GM12872 (cell line): ENCODE results near the gene FERD3L.

Source experiments
- TF ChIP-seq, protein P1 (sequence below): IDR thresholded peaks from 3 replicates; pipeline ENCODE4 v1.5.1; 2011; ENCODE audit warnings: low read depth, mild to moderate bottlenecking, low read length, moderate library complexity; ENCODE audit not compliant: insufficient read depth

Gene FERD3L

DNA sequence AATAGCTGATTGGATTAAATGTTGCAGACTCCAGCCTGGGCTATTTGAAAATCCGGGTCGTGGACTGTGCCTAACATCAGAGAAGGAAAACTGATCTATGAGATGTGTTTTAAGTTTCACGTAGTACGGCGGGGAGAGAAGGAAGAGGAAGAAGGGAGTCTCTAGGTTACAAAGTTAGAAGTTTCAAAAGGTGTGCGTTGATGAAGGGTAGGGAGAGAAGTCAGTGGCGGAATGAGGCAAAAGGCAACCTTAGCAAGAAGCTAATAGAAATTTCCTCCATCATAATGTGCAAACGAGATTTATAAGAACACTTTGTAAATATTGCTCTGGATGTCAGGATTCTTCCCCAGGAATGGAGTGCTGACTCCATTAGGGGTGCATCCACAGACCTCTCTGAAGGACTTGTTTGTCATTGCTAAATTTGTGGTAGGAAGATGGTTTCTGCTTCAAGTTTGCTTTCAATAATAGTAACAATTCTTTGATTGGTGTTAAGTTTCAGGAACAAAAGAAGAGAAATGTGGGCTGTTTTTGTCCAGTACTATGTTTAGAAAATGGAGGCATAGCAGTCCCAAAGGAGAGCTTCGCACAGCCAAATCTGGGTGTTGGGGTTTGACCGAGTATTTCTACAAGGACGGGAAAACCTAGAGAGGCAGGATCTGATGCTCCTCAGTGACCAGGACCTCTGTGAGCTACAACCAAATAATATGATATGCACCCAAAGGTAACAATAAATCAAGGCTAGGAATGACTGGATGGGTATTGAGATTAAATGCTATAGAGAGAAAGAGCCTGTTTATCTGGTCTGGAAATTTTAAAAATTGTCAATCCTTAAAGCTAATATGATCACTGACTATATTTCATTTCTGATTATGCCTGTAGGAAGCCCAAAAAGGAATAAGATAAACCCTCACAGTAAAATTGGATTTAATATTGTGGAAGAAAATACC is 35.9 kb downstream of the FERD3L start:
- TF ChIP-seq, protein P1, sequence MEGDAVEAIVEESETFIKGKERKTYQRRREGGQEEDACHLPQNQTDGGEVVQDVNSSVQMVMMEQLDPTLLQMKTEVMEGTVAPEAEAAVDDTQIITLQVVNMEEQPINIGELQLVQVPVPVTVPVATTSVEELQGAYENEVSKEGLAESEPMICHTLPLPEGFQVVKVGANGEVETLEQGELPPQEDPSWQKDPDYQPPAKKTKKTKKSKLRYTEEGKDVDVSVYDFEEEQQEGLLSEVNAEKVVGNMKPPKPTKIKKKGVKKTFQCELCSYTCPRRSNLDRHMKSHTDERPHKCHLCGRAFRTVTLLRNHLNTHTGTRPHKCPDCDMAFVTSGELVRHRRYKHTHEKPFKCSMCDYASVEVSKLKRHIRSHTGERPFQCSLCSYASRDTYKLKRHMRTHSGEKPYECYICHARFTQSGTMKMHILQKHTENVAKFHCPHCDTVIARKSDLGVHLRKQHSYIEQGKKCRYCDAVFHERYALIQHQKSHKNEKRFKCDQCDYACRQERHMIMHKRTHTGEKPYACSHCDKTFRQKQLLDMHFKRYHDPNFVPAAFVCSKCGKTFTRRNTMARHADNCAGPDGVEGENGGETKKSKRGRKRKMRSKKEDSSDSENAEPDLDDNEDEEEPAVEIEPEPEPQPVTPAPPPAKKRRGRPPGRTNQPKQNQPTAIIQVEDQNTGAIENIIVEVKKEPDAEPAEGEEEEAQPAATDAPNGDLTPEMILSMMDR, result no peak

DNA sequence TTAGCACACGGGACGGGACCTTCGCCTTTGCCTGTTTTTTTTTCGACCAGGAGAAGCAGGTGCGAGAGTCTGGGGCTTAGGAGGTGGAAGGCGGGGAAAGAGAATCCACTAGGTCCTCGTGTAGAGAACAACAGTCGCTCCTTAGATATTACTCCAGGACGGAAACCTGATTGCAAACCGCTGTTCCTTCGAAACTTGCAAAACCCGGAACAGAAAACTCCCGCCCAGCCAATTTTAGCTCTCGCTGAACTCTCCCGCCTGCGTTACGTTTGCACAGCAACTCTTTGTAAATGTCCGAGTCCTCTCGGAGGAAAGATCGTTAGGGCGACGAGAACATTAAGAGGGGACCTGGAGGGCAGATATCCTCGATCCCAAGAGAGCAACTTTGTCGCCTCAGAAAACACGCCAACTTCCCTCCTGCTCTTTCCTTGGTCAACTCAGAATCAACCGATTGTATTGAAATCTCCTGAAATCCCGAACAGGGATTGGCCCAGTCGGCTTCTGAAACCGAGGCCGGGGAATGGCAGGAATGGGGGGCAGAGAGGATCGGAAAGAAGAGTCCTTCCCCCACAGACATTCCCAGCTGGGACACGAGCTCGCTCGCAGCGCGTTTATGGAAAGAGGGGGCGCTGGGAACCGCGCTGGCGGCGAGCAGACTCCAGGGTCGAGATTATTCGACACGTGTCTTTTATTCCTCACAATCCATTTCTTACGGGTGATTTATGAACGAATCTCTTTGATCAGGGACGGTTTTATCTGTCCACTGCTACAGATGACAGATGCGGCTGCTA is 37.7 kb downstream of the FERD3L start:
- TF ChIP-seq, protein P1, result no peak

DNA sequence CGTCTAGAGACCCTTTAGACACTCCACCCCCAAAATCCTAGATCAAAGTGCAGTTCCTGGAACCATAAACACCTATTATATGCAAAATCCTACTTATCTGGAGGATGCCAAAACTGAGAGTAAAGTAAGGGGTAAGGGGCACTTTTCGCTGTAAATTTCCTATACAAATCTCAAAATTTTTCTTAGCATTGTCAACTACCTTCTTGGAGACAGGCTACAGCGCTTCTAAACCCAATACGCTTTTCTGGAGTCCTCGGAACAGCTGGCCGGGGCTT is 38.2 kb downstream of the FERD3L start:
- TF ChIP-seq, protein P1, result no peak

DNA sequence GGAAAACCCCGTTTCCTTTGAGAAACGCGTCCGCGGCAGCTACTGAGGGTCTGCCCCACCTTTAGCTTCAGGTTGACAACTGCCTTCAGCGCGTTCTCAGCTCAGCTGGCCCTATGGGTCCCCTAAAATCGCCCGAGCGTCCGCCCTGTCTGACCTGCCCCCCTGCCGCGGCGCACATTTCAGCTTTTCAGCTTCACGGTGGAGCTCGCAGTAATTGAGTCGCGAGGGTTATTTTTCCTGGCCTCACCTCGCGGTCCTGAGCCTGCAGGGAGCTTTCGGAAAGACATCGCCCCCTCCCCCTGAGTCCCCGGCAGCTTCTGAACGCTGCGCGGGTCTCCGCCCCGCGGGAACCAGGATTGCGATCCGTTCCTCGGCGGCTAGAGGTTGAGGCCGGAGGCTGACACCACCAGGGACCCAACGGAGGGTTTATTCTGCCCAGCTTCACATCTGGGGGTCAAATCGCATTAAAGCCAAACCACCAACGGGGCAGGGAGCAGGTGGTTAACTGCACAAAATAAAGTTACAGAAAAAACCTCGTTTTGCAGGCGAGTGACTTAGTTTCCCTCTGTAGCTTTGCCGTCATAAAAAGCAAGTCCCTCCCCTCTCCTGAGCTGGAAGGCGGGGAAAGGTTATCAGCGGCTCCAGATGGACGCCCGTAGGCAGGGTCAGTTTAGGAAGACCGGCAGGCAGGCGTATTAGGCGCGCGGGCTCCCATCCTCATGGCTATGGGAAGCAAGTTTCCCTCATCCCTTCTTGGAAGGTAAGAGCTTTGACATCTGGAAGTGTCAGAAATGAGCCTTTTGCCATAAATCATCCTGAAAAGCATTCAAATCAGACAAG is 38.8 kb downstream of the FERD3L start:
- TF ChIP-seq, protein P1, result no peak

DNA sequence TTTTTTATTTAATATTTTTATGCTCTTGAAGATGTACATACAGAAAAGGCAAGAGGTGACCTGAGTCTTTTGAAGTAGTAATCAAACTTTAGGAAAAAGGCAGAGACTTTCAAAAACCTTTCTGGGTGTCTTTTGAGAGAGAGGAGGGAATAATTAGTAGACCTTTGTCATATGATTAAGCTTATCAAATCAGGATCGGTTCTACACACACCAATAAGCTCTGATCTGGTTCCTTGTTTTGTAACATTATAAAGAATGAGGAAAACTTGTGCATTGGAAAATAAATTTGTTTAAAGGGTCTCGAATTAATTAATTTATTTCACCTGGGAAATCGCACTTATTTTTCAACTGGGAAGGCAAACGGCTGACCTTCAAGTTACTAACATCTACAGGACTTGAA is 39.7 kb downstream of the FERD3L start:
- TF ChIP-seq, protein P1, result no peak

DNA sequence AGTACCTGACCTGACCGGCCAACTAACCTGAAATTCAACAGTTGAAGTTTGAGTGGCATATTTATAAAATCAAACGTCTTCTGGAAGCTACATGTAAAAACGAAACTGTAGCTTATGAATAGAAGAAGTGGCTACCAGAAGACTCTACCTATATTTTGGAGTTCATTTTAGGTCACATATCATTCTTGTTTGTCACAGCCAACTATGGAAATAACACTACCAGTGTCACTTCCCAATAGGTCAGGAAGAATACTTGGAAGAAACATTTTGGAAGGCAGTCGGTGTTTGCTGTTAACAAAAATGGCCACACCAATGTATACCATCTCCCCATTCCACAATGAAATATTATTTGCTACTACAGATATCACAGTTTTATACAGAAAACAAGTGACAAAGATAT is 40.4 kb downstream of the FERD3L start:
- TF ChIP-seq, protein P1, result no peak

DNA sequence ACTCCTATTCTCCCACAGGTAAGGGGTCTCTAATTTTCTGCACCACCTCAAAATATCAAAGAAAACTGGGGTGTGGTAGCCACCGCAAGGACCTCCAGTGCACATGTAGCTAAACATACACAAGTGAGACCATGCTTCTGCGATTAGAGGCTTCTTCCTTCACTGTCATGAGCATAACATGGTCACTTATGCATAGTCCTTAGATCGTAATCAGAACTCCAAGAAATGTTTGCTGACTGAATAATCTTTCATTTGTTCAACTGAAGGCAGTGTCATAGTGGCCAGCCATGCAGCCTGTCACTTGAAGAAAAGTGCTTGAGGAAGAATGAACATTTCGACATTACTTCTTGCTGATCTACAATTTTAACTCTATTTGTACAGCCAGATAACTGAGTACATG is 42.3 kb downstream of the FERD3L start:
- TF ChIP-seq, protein P1, result no peak
